Naive thymus-derived CD8-positive, alpha-beta T cell (primary cell): Measurements from ENCODE around the gene CCDC38. TPM values are rescaled to one million over a fixed set of nuclear protein-coding genes. Genes with fewer than 3 reads are reported as not detected.

Source experiments
- ATAC-seq, 2 donors: fragments of 150-1000 bp; cut with Tn5 transposase in 1 of 2; sonication (Bioruptor Pico), chemical (Tn5 transposase) in 1 of 2; 1 replicate in 1 of 2; 2 replicates in 1 of 2; pipeline ENCODE4 v1.10.0; 2021; ENCODE audit warnings: mild to moderate bottlenecking in 2 of 2, moderate library complexity in 2 of 2
- POLR2A ChIA-PET: fragments of 350-600 bp; sonication (Branson Sonifier 250); formaldehyde crosslinking; loops from one replicate; lab custom pipeline; 2021; ENCODE audit warnings: antibody characterized with exemption; lab: Charles Lee
- DNase-seq, 10 donors: peaks; one replicate each; pipeline versions ENCODE4 v3.0.0 to v3.0.0-alpha.2; 2020 to 2022
- H3K27ac Mint-ChIP-seq, 10 donors: one replicate each; pipeline ENCODE4 v1.8.0; 2020 to 2022; ENCODE audit warnings: mild to moderate bottlenecking in 10 of 10, mixed read lengths in 10 of 10, moderate library complexity in 4 of 10, inconsistent platforms in 1 of 10
- H3K27me3 Mint-ChIP-seq, 5 donors: one replicate each; pipeline ENCODE4 v1.8.0; 2021 to 2022; ENCODE audit warnings: mixed read lengths in 5 of 5
- H3K36me3 Mint-ChIP-seq, 3 donors: one replicate each; pipeline ENCODE4 v1.8.0; 2020 to 2022; ENCODE audit warnings: mixed read lengths in 3 of 3, mild to moderate bottlenecking in 2 of 3, inconsistent platforms in 1 of 3
- H3K4me1 Mint-ChIP-seq, 4 donors: one replicate each; pipeline ENCODE4 v1.8.0; 2021 to 2022; ENCODE audit warnings: mixed read lengths in 4 of 4
- H3K4me3 Mint-ChIP-seq, 10 donors: one replicate each; pipeline ENCODE4 v1.8.0; 2020 to 2022; ENCODE audit warnings: mild to moderate bottlenecking in 10 of 10, mixed read lengths in 10 of 10, moderate library complexity in 6 of 10, inconsistent platforms in 1 of 10
- H3K9me3 Mint-ChIP-seq, 9 donors: one replicate each; pipeline ENCODE4 v1.8.0; 2020 to 2022; ENCODE audit warnings: mixed read lengths in 9 of 9, mild to moderate bottlenecking in 3 of 9, inconsistent platforms in 1 of 9, moderate library complexity in 1 of 9
- polyA plus RNA-seq, 3 donors: library from polyadenylated mRNA; unstranded; fragments of 300-500 nt; fragmentation: Illumina TruSeq; gene quantifications; one replicate each; pipeline ENCODE4 v1.2.3, GENCODE V29; 2021
- total RNA-seq, 8 experiments: library from RNA in 2 of 8; stranded (reverse) in 2 of 8; gene quantifications; one replicate each; pipeline ENCODE4 v1.2.3 and lab custom pipeline; 2021 to 2026

Gene CCDC38
- total and polyA plus RNA-seq, 5 experiments from 2014 or later: 0.39 to 0.88 TPM; not detected in 3

DNA sequence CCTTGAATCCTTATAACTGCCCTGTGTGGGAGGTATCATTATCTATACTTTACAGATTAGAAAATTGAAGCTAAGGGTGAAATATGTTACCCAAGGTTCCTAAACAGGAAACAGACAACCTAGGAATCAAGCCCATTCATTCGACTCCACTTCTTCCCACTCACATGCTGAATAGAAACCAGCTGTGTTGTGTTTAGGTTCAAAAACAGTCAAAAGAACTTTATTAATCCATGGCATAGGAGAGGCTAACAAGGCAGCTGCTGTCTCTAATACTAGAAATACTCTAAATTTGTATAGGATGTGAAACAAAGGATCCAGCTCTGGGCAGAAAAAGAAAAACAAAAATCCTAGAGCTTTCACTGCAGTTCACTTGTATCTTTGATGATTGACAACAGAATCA lies 10.6 kb upstream of the CCDC38 start:
- H3K4me3 Mint-ChIP-seq: no peak overlapping the region
- peaks cover 3 to 16% (median 15%) of the 10 kb centered on the region in 5 donors for H3K27me3 Mint-ChIP-seq
- POLR2A ChIA-PET: no interaction called here
- H3K4me1 Mint-ChIP-seq: no peaks in the 10 kb centered on the region
- ATAC-seq: no peak
- H3K27ac Mint-ChIP-seq: no peak overlapping the region
- DNase-seq: no peak
- peaks cover 0 to 5% (median 0%) of the 10 kb centered on the region in 9 donors for H3K9me3 Mint-ChIP-seq
- H3K36me3 Mint-ChIP-seq: peaks cover 0 to 6% (median 2%) of the 10 kb centered on the region in 3 donors

DNA sequence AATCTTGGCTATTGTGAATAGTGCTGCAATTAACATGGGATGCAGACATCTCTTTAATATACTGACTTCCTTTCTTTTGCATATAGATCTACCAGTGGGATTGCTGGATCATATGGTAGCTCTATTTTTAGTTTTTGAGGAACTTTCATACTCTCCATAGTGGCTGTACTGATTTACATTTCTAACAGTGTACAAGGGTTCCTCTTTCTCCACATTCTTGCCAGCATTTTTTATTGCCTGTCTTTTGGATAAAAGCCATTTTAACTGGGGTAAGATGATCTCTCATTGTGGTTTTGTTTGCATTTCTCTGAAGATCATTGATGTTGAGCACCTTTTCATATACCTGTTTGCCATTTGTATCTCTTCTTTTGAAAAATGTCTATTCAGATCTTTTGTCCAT lies 9.1 kb upstream of the CCDC38 start:
- Mint-ChIP-seq H3K27me3 (peaks cover 3 to 16% (median 15%) of the 10 kb centered on the region in 5 donors), H3K9me3 (peaks cover 0 to 5% (median 0%) of the 10 kb centered on the region in 9 donors), H3K36me3 (peaks cover 0 to 6% (median 2%) of the 10 kb centered on the region in 3 donors), H3K4me1 (no peaks in the 10 kb centered on the region), H3K4me3 (no peak overlapping the region), H3K27ac (no peak overlapping the region)
- ATAC-seq (no peak), DNase-seq (no peak)
- POLR2A ChIA-PET: no interaction called here

DNA sequence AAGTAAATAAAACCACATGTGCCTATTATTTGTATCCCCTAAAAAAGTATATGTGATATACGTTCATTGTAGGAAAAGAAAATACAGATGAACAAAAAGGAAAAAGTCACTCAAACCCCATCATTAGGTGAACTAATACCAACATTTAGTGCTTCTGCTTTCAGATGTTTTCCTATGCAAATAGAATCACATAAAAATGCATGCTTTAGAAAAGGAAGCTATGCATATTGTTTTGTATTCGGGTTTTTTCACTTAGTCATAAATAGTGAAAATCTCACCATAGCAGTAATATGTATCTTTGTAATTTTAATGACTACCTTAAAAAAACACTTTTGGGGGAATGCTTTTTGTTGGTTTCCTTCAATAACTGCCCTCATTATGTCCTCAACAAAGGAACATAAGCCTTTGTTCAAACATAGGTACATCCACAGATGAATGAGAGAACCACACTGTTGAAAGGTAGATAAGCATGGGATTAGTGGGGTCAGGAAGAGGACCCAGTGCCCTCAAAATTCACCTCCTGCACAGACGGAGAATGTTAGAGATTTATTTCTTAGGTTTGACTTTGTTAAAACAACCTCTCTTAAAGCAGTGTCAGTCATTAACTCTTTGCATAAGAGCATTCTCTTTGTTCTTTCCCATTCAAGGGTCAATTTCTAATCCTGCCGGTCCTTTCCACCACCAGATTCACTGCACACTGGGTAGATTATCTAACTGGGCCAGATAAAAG lies 7.2 kb upstream of the CCDC38 start:
- H3K4me3 Mint-ChIP-seq: no peak overlapping the region
- H3K4me1 Mint-ChIP-seq: peaks cover 0 to 3% (median 1%) of the 10 kb centered on the region in 4 donors
- no peak for ATAC-seq
- POLR2A ChIA-PET: no interaction called here
- H3K27ac Mint-ChIP-seq: no peak overlapping the region
- H3K36me3 Mint-ChIP-seq: peaks cover 0 to 6% (median 2%) of the 10 kb centered on the region in 3 donors
- no peak for DNase-seq
- H3K9me3 Mint-ChIP-seq: peaks cover 0 to 5% (median 0%) of the 10 kb centered on the region in 9 donors
- H3K27me3 Mint-ChIP-seq: peaks cover 3 to 16% (median 15%) of the 10 kb centered on the region in 5 donors

DNA sequence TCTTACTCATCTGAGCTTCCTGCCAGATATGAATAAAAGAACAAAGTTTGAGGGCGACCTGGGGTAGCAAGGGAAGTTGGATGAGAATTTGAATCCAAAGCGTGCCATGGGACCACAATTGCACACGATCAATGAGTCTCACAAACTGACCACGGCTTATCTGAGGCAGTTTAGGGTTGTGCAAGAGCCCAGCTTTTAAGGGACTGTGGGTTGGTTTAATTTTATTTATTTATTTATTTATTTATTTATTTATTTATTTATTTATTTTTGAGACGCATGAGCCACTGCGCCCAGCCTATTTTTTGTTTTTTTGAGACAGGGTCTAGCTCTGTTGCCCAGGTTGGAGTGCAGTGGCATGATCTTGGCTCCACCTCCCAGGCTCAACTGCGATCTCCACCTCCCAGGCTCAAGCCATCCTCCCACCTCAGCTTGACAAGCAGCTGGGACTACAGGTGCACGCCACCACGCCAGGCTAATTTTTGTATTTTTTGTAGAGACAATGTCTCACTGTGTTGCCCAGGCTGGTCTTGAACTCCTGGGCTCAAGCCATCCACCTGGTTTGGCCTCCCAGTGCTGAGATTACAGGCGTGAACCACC lies 1.8 kb upstream of the CCDC38 start:
- no peak for DNase-seq
- H3K27me3 Mint-ChIP-seq: peaks cover 0 to 1% (median 0%) of the 10 kb centered on the region in 5 donors
- POLR2A ChIA-PET: interaction anchor here (1.8 to 2.8 kb wide), 4 partner anchors 10 to 470 kb away, joined by 9 to 15 read pairs (median 10); partner anchors contain the start of genes LTA4H, METAP2 and SNRPF
- ATAC-seq: no peak
- peak overlapping the region in 2 of 10 donors; percentile 8 to 97 for H3K27ac Mint-ChIP-seq
- peak overlapping the region; percentile 76 to 98 (median 94) for H3K4me3 Mint-ChIP-seq
- peaks cover 0 to 9% (median 7%) of the 10 kb centered on the region in 4 donors for H3K4me1 Mint-ChIP-seq
- no peaks in the 10 kb centered on the region for H3K36me3 Mint-ChIP-seq
- no peaks in the 10 kb centered on the region for H3K9me3 Mint-ChIP-seq

DNA sequence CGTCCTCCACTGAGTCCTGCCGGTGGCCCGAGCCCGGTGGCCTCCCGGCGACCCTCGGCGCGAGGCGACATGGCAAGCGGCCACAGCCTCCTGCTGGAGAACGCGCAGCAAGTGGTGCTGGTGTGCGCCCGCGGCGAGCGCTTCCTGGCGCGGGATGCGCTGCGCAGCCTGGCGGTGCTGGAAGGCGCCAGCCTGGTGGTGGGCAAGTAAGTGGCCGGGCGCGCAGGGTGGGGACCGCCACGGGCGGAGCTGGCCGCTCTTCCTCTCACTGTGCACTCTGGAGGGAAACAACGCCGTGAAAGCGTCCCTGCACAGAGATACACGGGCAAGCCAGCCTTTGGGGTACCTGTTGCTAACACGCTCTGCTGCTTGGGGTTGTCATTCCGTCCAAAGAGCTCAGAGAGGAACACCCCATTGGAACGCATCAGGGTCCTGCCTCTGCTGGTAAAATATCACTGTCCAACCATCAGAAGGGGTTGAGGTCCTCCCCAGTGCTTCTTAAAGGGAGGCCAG lies 972 bp upstream of the CCDC38 start, which contains the start of gene AMDHD1:
Gene AMDHD1 (plus strand): TSS at position 2 of the 513 bp plus-strand sequence. CDS start 68 bp downstream, at position 70.
- no peaks in the 10 kb centered on the region for H3K9me3 Mint-ChIP-seq
- no peaks in the 10 kb centered on the region for H3K36me3 Mint-ChIP-seq
- ATAC-seq: peak; percentile 74 to 78
- POLR2A ChIA-PET: interaction anchor here (0.6 to 2.8 kb wide), 7 partner anchors 11 to 469 kb away, joined by 3 to 15 read pairs (median 9); partner anchors contain the start of genes LTA4H, METAP2 and SNRPF
- H3K4me1 Mint-ChIP-seq: peaks cover 0 to 9% (median 7%) of the 10 kb centered on the region in 4 donors
- peaks cover 0 to 1% (median 0%) of the 10 kb centered on the region in 5 donors for H3K27me3 Mint-ChIP-seq
- H3K27ac Mint-ChIP-seq: peak within 1 kb of the TSS; percentile 89 to 97 (median 92)
- H3K4me3 Mint-ChIP-seq: peak within 1 kb of the TSS; percentile 91 to 98 (median 96)
- DNase-seq: peak; percentile 47 to 76 (median 63)

GRCh38 chr12:95942101-95942523 lies 302 bp downstream of the CCDC38 start:
- DNase-seq: peak in 2 of 10 donors; percentile 5 to 21
- no peak for ATAC-seq

DNA sequence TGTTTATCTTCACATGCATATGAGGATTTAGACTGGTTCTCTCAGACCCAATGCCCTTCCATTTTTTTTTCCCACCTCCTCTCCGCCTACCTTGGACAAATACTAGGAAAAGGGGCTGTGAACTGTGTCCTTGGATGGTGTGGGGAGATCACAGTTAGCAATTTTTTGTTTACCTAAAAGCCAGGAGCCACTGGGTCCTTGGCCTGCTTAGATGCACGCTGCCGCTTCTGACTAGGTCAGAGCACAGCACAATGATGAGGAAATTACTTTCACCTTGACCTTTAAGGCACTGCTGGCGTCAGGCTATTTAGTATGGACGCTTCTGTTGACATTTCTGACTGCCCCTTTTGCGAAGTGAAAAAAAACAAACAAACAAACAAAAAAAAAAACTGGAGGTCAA lies 1.9 kb downstream of the CCDC38 start:
- Mint-ChIP-seq H3K4me1 (peaks cover 0 to 9% (median 4%) of the 10 kb centered on the region in 4 donors), H3K9me3 (no peaks in the 10 kb centered on the region), H3K27me3 (peaks cover 0 to 1% (median 0%) of the 10 kb centered on the region in 5 donors), H3K36me3 (no peaks in the 10 kb centered on the region), H3K4me3 (peak overlapping the region in 3 of 10 donors; percentile 22 to 59 (median 32)), H3K27ac (peak overlapping the region in 2 of 10 donors; percentile 29 to 34)
- no peak for DNase-seq
- POLR2A ChIA-PET: no interaction called here
- ATAC-seq: no peak

More at GRCh38 chr12:95942101-95942523, 302 bp downstream of the CCDC38 start:
- H3K27me3 Mint-ChIP-seq: peaks cover 0 to 1% (median 0%) of the 10 kb centered on the region in 5 donors
- peak overlapping the region; percentile 63 to 97 (median 92) for H3K27ac Mint-ChIP-seq
- peaks cover 0 to 9% (median 7%) of the 10 kb centered on the region in 4 donors for H3K4me1 Mint-ChIP-seq
- POLR2A ChIA-PET: interaction anchor here (0.9 to 2.8 kb wide), 5 partner anchors 12 to 468 kb away, joined by 4 to 15 read pairs (median 9); partner anchors contain the start of genes LTA4H, METAP2 and SNRPF
- H3K4me3 Mint-ChIP-seq: peak overlapping the region; percentile 91 to 98 (median 96)
- H3K36me3 Mint-ChIP-seq: no peaks in the 10 kb centered on the region
- H3K9me3 Mint-ChIP-seq: no peaks in the 10 kb centered on the region

DNA sequence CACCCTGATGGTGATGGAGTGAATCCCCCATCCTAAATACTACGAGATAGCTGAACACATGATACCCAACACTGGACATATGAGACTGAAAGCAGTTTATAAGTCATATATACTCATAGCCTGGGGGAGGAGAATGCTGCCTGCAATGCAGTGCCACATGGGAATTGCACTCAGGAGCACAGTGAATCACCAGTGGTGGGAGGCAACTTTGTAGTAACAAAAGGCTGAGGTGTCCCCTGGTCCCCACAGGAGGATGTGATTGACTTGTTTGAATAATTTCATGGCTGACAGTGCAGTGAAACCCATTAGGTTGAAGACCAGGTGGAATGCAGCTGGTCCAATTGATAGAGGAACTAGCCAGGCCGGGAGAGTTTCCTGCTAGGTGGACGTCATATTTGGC lies 20.2 kb downstream of the CCDC38 start:
- Mint-ChIP-seq H3K9me3 (peaks cover 0 to 5% (median 0%) of the 10 kb centered on the region in 9 donors), H3K4me3 (no peak overlapping the region), H3K4me1 (no peaks in the 10 kb centered on the region), H3K36me3 (no peaks in the 10 kb centered on the region), H3K27ac (no peak overlapping the region), H3K27me3 (no peaks in the 10 kb centered on the region)
- ATAC-seq: no peak
- POLR2A ChIA-PET: no interaction called here
- DNase-seq: no peak

GRCh38 chr12:95919110-95919509 lies 23.3 kb downstream of the CCDC38 start:
- no peak for DNase-seq
- Mint-ChIP-seq H3K9me3 (no peaks in the 10 kb centered on the region), H3K4me3 (no peak overlapping the region), H3K27ac (no peak overlapping the region), H3K36me3 (no peaks in the 10 kb centered on the region), H3K27me3 (no peaks in the 10 kb centered on the region), H3K4me1 (no peaks in the 10 kb centered on the region)
- no peak for ATAC-seq
- POLR2A ChIA-PET: no interaction called here

GRCh38 chr12:95918194-95918993 lies 24.0 kb downstream of the CCDC38 start:
- POLR2A ChIA-PET: interaction anchor here (0.6 kb wide), 1 partner anchor 80 kb away, joined by 3 read pairs; no protein-coding TSS in a partner anchor
- Mint-ChIP-seq H3K27ac (no peak overlapping the region), H3K9me3 (no peaks in the 10 kb centered on the region), H3K4me1 (no peaks in the 10 kb centered on the region), H3K36me3 (no peaks in the 10 kb centered on the region), H3K4me3 (no peak overlapping the region), H3K27me3 (no peaks in the 10 kb centered on the region)
- DNase-seq (peak in 9 of 10 donors; percentile 18 to 75 (median 44)), ATAC-seq (peak; percentile 95 to 99)

GRCh38 chr12:95909871-95910270 lies 32.5 kb downstream of the CCDC38 start:
- ATAC-seq (no peak), DNase-seq (no peak)
- H3K9me3 Mint-ChIP-seq: no peaks in the 10 kb centered on the region
- POLR2A ChIA-PET: no interaction called here
- H3K4me1 Mint-ChIP-seq: no peaks in the 10 kb centered on the region
- no peak overlapping the region for H3K27ac Mint-ChIP-seq
- peaks cover 0 to 18% (median 7%) of the 10 kb centered on the region in 5 donors for H3K27me3 Mint-ChIP-seq
- H3K4me3 Mint-ChIP-seq: no peak overlapping the region
- no peaks in the 10 kb centered on the region for H3K36me3 Mint-ChIP-seq

GRCh38 chr12:95908573-95908972 lies 33.8 kb downstream of the CCDC38 start:
- Mint-ChIP-seq H3K36me3 (peaks cover 0 to 3% (median 0%) of the 10 kb centered on the region in 3 donors), H3K4me3 (no peak overlapping the region), H3K9me3 (peaks cover 0 to 3% (median 2%) of the 10 kb centered on the region in 9 donors), H3K27ac (no peak overlapping the region), H3K4me1 (no peaks in the 10 kb centered on the region), H3K27me3 (peaks cover 0 to 22% (median 10%) of the 10 kb centered on the region in 5 donors)
- POLR2A ChIA-PET: no interaction called here
- DNase-seq (no peak), ATAC-seq (no peak)
